ENCODE data around the gene NKX1-1.
A peak's percentile ranks its signal among the peaks of the same experiment; 100 is the strongest.

- TF ChIP-seq CTCF (optimal IDR thresholded peaks at IDR 0.05 in 1 of 3, IDR thresholded peaks at IDR 0.05 in 1 of 3, conservative IDR thresholded peaks at IDR 0.05 in 1 of 3; ENCODE audit: extremely low read depth in 1 of 3, insufficient read depth in 2 of 3, low read length in 3 of 3), result no peak
- TF ChIP-seq EZH2 (IDR thresholded peaks at IDR 0.05; ENCODE audit: low read length), result peak; percentile 93
Observed at GRCh38 chr4:1408418-1408817, 2.2 kb upstream of the NKX1-1 start.
